ENCODE data around the gene CCDC61.

The CCDC61 gene

GRCh38 chr19:46042252-46042883 is 47.1 kb downstream of the CCDC61 start:
- DNase-seq: no peak

- DNase-seq: no peak
These were observed 48.3 kb downstream of the CCDC61 start for GRCh38 chr19:46043519-46043918.

- no peak for DNase-seq
These were observed 54.3 kb downstream of the CCDC61 start for GRCh38 chr19:46049597-46049996.

GRCh38 chr19:46052896-46053295 is 57.6 kb downstream of the CCDC61 start:
- no peak for DNase-seq

GRCh38 chr19:46056536-46056935 is 61.3 kb downstream of the CCDC61 start:
- DNase-seq: no peak

- DNase-seq: no peak
These were observed 63.5 kb downstream of the CCDC61 start for GRCh38 chr19:46058778-46059177.

- no peak for DNase-seq
These were observed 64.7 kb downstream of the CCDC61 start for GRCh38 chr19:46060012-46060411.

GRCh38 chr19:46063201-46063600 is 67.9 kb downstream of the CCDC61 start:
- no peak for DNase-seq

- DNase-seq: no peak
These were observed 70.3 kb downstream of the CCDC61 start for GRCh38 chr19:46065486-46066071.

GRCh38 chr19:46066471-46066870 is 71.2 kb downstream of the CCDC61 start:
- no peak for DNase-seq

- no peak for DNase-seq
These were observed 72.4 kb downstream of the CCDC61 start for GRCh38 chr19:46067691-46068090.
